Measurements from ENCODE around the gene CYP2C19. TPM values are rescaled to one million over a fixed set of nuclear protein-coding genes. Genes with fewer than 3 reads are reported as not detected.

The CYP2C19 gene
- total and polyA plus RNA-seq, 9 of the 15 experiments (the other 6 are each of a cell fraction or from before 2014, with no cell fraction given), result not detected

GRCh38 chr10:94762393-94762792 is at the start of gene CYP2C19 (continued):
- TF ChIP-seq CHD7 (IDR thresholded peaks at IDR 0.05; ENCODE audit: low read depth, low read length) (no peak), MTF1 (CRISPR knock-in tag; IDR thresholded peaks at IDR 0.05; ENCODE audit: borderline replicate concordance) (no peak), ARNT (IDR thresholded peaks at IDR 0.05) (no peak), HNRNPK (IDR thresholded peaks at IDR 0.05; ENCODE audit: low read depth, low read length, poor library complexity, severe bottlenecking) (no peak)
